Embryonic facial prominence (tissue), 1 donor: Measurements from ENCODE around the gene NPFF.

Source experiments
- DNase-seq: peaks from one replicate; pipeline ENCODE4 v3.0.0-alpha.2; 2016; ENCODE audit errors: extremely low spot score

The NPFF gene

GRCh38 chr12:53514628-53515290 lies 7.5 kb upstream of the NPFF start:
- no peak for DNase-seq

GRCh38 chr12:53513712-53514410 lies 6.6 kb upstream of the NPFF start:
- no peak for DNase-seq

GRCh38 chr12:53510181-53510812 lies 3.0 kb upstream of the NPFF start:
- no peak for DNase-seq

DNA sequence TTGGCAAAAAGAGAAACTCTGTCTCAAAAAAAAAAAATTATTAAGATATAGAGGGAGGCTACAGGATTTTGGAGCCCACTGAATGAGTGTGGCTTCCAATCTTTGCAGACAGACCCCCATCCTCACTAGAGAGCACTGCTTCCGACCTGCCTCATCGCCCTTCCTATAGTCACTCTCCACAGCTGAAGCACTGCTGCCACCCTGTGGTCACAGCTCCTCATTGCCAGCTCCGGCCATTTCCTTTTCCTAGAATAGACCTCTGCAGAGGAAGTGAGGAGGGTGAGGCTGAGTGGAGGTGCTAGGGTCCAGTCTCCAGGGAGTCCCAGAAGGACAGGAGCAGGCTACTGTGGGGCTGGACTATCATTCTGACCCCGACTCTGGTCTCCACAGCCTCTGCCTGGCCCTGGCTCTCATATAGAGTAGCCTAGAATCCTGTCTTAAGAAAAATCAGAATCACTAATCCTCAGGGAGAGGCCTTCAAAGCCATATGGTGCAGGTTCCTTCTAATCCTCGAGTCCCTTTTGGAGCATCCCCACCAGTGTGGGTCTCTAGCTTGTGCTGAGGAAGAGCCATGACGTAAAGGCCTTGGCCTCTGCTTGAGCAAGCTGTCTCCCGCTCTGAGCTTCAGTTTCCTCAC lies 1.4 kb upstream of the NPFF start:
- DNase-seq: peak; percentile 54

- no peak for DNase-seq
Observed at GRCh38 chr12:53507603-53507885, 260 bp upstream of the NPFF start.

DNA sequence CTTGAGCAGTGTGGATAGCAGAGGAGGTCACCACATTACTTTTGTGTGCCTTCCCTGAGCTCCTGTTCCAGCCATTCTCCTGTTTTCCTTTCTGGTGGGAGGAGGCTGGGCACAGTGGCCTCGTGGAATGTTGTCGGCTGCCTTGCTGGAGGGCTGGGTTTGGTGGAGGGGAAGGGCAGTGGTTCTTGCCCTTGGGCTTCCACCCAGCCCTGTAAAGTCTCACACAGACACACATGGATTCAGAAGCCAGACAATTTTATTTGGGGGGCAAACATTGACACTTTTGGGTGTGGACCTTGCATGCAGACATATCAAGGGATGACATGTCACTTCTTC lies 866 bp downstream of the NPFF start:
- DNase-seq: no peak

- no peak for DNase-seq
Observed at GRCh38 chr12:53505555-53506449, 1.5 kb downstream of the NPFF start.

GRCh38 chr12:53505086-53505485 lies 2.2 kb downstream of the NPFF start:
- DNase-seq: no peak

DNA sequence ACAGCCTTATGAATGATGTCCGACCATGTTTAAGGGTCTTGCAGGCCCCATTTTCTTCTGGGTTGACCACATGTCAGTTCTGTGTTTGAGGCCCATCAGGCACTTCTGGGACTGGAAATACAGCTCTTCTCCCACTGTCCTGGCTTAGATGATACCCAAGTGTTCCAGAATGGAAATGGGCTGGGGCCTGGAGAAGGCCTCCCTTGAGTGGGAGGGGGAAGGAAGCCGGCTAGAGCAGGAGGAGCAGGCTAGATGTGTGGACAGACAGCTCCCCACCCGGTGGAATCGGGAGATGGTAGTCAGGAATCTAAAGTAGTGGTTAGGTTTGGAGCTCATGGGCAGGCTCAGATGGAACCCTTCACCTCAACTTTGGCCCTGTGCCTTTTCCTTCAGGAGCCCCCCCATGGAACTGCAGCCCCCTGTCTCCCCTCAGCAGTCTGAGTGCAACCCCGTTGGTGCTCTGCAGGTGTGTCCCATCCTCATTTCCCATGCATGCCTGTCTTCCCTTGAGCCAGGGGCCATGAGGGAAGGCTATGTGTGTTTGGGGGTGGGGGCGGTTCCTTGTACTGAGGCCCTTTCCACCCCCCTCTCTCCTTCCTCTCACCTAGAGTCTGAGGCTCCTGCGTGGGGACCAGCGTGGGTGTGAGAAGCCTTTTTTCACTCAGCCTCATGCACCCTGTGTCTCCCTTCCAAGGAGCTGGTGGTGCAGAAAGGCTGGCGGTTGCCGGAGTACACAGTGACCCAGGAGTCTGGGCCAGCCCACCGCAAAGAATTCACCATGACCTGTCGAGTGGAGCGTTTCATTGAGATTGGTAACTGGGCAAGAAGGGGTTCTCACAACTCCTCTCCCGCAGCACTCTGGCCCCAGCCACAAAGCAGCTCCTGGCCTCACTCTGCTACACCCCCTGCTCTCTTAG lies 3.0 kb downstream of the NPFF start:
- no peak for DNase-seq

GRCh38 chr12:53502983-53503728 lies 4.1 kb downstream of the NPFF start:
- no peak for DNase-seq

DNA sequence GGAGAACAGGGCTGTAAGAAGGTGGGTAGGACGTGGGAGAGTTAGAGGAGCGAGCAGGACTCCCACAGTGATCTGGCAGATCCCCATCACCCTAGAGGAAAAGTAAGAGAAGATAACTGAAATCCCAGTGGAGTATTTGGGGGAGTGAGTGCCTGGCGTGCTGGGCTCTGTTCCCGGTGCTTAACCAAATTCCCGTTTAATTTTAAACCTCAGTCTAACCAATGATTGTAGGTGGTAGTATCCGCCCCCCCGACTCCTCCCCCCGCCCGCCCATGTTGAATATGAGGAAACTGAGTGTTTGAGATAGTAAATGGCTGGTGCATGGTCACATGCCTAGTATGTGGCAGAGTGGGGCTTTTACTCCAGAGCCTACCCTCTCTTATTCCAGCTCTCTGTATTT lies 5.0 kb downstream of the NPFF start:
- DNase-seq: no peak

DNA sequence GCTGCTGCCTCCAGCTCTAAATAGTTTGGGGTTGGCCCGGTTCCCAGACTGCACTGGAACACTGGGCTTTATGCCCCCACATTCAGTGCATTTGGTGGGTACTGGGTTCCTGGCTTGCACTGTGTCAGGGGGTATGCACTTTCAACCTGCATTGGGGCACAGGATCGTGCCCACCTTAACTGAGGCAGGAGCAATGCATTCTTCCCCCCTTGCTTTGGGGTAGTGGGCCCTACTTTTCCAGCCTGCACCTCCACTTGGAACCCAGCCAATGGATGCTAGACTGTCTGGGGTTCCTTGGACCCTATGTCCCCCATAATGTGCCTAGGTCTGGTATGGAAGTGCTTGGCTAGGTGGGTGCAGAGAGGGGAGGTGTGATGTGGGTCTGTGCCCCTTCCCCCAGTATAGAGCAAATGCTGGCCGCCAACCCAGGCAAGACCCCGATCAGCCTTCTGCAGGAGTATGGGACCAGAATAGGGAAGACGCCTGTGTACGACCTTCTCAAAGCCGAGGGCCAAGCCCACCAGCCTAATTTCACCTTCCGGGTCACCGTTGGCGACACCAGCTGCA lies 5.6 kb downstream of the NPFF start:
- DNase-seq: no peak

DNA sequence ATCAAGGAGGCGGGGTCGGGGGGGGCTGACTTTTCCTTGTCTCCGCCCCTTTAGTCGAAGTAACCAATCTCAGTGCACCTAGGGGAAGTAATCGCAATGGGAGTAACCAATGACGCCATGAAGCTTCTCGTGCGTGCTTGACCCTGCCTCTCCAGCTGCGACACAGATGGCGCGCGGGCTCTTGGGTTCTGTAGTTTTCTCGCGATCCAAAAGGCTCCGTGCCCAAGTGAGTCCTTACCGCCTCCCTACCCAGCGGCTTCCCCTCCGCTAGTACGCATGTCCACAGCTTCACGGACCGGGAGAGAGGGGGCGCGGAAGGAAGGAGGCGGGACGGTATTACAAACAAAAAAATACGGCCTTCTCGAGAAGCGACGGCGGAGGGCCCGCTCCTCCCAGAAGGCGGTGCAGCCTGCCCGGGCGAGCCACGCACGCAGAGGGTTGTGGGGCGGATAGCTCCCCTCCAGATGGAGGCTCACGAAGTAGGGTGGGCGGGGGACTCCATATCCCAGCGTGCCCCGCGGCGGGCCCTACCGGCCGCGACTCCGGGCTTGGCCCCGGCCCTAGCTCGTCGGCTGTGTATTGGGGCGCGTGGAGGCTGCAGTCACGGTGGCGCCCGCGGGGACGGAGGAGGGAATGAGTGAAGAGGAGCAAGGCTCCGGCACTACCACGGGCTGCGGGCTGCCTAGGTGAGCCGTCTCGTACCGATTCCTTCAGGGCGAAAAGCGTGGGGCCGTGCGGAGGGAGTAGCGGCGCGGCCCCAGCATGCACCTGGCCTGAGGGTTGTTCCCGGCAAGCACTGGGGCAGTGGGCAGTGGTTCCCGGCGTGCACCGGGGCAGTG lies 6.3 kb downstream of the NPFF start, which contains the start of gene TARBP2:
Gene TARBP2 (plus strand): TSS at position 508 of the 839 bp plus-strand sequence. CDS start 126 bp downstream, at position 634.
- DNase-seq: peak; percentile 99

GRCh38 chr12:53500142-53500775 lies 7.0 kb downstream of the NPFF start:
- no peak for DNase-seq

DNA sequence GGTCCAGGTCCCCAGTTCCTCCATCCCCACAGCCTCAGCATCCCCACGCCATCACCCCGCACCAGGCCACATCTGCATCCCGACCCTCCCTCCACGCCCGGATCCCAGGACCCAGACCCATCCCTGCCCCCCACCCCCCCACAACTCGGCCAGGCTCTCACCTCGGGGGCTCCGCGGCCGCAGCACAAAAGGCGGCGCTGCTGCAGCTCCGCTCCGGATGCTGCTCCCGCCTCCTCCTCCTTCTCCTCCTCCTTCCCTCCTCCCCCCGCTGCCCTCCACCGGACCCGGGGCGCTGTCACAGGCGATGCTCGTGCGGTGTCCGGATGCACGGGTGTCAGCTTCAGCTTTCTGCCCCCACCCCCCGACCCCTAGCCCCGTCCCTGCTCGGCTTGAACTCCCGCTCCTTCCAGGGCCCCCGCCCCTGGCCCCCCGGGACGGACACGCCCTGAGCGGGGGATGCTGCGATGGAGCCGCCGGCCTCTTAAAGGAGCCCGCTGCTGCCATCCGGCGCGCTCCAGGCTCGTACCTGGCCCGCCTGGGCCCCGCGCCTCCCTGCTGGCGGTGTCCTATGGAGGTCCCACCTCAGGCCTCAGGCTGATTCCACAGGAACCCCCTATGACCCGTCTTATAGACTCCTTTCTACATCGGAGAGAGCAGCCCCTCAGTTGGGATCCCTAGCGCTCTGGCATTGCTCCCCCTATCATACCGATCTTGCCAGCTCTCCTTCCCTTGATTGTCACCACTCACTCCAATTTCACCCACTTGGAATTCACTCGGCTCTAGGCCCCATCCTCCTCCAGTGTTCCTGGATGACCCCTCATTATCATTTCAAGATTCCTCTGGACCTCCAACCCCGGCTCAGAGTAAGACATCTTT lies 7.8 kb downstream of the NPFF start, which contains the start of gene MAP3K12:
Gene MAP3K12 (minus strand): TSS at position 193 of the 876 bp plus-strand sequence. CDS start 12,067 bp downstream, outside the sequence.
- DNase-seq: no peak

DNA sequence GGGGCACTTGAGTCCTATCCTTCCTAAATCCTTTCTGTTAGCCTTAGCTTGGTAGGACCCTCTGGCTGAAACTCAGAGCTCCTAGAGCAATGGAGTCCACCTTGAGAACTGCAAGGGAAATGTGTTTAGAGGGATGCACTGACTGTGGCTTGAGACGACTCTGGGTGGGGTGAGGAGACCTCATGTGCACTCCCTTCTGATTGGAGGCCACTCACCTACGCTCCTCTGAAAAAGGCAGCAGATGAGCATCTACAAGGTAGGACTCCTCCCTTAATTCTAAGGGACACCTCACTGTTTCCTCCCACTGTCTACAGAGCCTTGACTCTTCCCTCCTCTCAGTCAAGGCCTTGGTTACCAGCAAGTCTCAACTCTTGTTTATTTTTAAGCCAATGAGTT lies 9.1 kb downstream of the NPFF start:
- DNase-seq: no peak

GRCh38 chr12:53497461-53497860 lies 9.8 kb downstream of the NPFF start:
- DNase-seq: no peak
